SH-SY5Y (cell line): ENCODE results near the gene ARL6IP6.

Experiments
- GATA2 ChIP-seq: IDR thresholded peaks from 2 replicates; pipeline ENCODE4 v1.6.1; 2011; ENCODE audit warnings: mild to moderate bottlenecking, low read depth, low read length
- GATA3 ChIP-seq: IDR thresholded peaks from 2 replicates; pipeline ENCODE4 v1.6.1; 2011; ENCODE audit warnings: low read depth, mild to moderate bottlenecking, low read length, moderate library complexity

GRCh38 chr2:152743002-152743401 lies 24.6 kb downstream of the ARL6IP6 start:
- no peak for TF ChIP-seq GATA2
- no peak for TF ChIP-seq GATA3
